ENCODE results near the gene TROAP.

The TROAP gene

DNA sequence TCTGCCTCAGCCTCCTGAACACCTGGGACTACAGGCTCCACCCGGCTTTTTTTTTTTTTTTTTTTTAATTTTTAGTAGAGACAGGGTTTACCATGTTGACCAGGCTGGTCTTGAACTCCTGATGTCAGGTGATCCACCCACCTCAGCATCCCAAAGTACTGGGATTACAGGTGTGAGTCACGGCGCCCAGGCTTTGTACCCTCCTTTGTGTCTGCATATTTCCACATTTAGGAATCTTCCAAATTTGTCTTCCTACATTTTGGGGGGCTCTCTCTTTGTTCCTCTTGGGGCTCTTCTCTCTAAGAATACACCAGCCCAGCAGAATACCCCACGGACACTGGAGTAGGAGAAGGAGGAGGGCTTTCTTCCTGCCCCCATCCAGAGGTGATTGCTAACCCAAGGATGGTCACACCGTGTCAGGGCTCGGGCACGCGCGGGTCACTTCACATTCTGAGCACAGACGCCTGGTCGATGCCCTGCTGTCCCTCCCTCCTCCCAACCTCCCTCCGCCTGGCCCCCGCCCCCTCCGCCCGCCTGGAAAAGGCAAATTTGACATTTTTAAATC is 21.5 kb downstream of the TROAP start:
- DNase-seq, result no peak

DNA sequence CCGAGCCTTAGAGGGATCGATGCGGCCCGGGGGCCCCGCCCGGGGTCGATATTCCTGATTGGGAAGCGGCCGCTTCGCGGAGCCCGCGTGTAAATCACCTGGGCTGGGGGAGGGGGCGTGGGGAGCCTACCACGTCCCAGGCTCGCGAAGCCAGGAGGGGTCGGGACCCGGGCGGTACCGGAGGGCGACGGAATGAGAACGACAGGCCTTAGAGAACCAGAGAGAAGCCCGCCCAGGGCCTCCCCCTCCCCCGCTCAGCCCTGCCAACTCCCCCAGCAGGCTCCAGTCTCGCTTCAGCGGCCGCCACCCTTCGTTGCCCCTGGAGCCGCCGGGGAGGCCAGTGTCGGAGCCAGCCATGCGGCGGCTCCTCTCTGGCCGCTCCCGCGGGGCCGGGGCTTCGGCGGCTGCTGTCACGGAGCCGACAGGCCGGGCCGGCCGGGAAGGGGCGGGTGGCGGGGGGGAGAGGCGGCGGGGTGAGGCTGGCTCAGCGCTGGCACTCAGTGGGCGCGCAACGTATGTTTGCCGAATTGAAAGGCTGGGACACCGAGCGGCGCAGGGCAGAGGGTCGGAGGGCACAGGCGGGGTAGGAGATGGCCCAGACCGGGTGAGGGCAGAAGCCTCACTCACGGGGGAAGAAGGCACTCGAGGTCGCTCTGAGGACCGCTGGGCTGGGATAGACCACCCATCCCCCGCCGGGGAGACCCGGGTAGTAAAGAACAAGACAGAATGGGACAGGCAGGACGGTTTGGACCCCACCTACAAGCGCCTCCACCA is 22.2 kb downstream of the TROAP start:
- DNase-seq, result peak; percentile 27

DNA sequence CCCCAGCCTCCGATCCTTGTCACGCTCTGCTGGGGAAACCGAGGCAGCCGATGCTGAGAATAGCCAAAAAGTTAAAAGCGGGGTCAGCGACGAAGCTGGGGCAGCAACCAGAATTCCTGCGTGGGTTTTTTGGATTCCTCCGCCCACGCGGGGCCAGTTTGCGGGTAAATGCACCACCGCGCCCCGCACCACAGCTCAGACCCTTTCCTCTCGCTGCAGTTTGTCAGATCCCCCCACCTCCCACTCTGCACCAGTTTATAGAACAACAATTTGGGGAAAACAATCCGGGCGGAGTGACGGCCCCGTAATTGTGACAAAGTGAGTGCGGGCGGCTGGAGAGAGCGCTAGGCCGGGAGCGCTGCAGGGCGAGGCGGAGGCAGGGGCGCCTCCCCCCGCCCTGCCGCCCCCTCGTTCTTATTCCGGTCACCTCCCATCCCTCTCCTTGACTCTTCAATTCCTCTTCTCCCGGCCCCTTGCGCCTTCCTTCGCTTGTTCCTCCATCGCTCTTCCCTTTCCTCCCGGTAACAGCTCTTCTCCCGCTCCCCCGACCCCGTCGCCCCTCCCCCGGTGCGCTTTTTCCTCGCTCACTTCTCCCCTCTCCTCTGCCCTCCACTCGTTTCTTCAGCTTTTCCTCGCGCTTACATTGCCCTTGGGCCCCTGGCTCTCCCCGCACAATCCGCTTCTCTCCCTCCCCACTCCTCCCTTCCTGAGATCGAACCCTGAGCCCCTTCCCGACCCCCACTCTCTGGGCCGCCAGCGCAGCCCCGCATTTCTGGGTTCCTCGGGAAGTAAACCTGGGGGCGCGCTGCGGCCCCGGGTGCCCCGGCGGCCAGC is 23.0 kb downstream of the TROAP start:
- no peak for DNase-seq

DNA sequence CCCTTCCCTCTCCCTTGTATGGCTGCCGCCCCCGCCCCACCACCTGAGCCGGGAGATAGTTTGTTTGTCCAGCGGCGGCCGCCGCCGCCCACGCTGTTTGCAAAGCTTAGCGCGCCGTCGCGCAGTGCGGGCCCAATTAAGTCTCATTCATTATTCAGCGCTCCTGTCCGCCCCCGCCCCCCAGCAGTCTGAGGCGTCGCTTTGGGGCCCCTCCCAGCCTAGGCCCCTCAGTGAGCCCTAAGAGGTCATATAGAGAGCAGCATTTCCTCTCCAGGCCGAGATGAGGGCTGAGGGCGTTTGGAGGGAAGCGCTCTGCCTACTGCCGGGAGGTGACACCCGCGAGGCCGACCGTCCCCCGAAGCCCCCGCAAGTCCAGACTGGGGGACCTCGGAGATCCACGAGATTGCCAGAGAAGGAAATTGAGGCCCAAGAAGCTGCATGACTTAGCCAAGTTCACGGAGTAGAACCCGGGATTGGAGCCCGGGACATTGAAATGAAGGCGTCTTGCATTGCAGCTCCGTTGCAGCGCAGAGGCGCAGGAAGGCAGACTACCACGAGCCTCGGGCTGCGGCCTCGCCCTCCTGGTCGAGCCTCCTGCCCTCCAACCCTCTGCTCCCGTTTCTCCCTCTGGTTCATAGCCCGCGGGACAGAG is 23.7 kb downstream of the TROAP start, which contains the start of gene DNAJC22:
DNAJC22 (plus strand) TSS at position 230 of the 652 bp plus-strand sequence. CDS start 1,985 bp downstream, outside the sequence.
- peak; percentile 44 for DNase-seq

DNA sequence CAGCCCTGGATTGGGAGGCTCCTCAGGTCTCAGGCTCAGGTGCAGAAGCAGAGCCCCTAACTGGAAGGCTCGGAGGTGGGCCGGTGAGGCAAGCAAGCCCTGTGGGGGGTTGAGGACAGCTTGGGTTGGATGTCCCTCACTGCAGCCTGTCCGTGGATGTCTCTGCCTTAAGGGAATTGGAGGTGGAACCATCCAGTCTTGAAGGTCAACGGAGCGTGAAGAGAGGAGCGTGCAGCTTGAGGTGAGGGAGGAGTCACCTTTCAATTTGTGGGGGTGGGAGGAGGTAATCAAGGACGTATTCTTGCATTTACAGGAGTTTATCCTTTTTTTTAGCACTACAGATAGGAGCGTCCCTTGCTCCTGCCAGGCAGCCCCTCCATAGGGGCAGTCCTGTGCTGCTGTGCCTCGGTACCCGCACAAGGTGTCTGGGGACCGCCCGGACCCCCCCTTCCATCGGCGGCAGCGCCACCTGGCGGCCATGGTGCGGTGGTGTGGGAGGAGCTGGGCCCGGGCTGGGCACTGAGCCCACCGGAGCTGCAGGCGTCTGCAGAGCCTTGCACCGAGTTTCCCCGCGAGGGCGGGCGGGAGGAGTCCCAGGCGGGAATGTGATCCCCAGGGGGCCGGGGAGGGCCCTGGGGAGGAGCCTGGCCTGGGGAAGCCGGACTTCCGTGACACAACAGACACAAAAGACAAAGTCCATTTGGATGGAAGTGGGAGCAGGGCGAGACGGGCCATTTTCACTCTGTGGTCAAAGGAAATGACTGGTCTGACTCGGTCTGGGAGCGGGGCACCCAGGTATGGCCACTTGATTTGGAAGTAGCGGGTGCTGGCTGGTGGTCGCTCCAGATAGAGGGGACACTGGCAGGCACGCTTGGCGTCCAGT is 24.5 kb downstream of the TROAP start:
- peak; percentile 84 for DNase-seq

DNA sequence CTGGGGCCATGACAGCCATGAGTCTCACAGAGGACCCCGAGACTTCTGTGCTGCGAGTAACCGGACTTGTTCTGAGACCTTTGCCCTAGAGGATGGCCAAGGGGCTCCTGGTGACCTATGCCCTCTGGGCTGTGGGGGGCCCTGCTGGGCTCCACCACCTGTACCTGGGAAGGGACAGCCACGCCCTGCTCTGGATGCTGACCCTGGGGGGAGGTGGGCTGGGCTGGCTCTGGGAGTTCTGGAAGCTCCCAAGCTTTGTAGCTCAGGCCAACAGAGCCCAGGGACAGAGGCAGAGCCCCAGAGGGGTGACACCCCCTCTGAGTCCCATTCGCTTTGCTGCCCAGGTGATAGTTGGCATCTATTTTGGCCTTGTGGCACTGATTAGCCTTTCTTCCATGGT is 25.7 kb downstream of the TROAP start:
- DNase-seq, result no peak

DNA sequence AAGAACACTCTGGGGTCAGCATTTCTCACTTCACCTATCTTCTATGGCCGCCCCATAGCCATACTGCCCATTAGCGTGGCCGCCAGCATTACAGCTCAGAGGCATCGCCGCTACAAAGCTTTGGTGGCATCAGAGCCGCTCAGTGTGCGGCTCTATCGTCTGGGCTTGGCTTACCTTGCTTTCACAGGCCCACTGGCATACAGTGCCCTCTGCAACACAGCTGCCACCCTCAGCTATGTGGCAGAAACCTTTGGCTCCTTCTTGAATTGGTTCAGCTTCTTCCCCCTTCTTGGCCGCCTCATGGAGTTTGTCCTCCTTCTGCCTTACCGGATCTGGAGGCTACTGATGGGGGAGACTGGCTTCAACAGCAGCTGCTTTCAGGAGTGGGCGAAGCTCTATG is 26.2 kb downstream of the TROAP start:
- no peak for DNase-seq

DNA sequence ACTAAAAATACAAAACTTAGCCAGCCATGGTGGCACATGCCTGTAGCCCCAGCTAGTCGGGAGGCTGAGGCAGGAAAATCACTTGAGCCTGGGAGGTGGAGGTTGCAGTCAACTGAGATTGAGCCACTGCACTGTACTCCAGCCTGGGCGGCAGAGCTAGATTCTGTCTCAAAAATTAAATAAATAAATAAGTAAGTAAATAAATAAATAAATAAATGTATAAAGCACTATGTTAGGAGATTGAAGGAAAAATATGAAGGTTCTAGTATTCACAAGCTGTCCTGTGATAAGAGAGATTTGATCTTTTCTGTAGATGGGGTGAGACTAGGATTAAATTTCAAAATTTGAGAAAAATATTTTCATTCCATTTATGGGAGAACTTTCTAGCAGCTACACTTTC is 29.3 kb downstream of the TROAP start:
- DNase-seq, result no peak

DNA sequence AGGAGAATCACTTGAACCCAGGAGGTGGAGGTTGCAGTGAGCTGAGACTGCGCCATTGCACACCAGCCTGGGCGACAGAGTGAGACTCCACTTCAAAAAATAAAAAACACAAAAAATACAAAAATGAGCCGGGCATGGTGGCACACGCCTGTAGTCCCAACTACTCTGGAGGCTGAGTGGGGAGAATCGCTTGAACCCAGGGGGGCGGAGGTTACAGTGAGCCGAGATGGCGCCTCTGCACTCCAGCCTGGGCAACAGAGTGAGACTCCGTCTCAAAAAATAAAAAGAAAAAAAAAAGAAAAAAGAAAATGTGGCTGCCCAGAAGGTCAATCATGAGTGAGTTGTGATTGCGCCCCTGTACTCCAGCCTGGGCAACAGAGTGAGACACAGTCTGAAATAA is 32.9 kb downstream of the TROAP start:
- no peak for DNase-seq

DNA sequence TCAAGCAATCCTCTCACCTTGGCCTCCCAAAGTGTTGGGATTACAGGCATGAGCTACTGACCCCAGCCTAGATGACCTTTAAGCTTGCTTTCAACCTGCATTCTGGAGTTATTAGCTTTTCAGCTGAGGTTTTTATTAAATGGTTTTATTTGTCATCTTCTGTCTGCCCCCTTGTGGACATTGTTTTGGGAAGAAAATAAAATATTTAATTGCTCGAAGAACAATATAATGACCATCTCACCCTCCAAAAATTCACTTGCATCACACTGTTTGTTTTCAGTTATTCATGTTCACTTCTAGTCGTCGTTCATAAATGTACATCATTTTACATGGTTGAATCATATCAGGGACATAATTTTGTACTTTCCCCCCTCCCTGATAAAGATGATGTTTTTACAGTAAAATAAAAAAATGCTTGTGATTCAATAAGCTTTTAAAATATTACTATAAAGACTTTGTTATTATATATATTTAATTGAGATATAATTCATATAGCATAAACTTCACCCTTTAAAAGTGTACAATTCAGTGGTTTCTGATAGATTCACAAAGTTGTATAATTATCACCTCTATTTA is 34.1 kb downstream of the TROAP start:
- no peak for DNase-seq

DNA sequence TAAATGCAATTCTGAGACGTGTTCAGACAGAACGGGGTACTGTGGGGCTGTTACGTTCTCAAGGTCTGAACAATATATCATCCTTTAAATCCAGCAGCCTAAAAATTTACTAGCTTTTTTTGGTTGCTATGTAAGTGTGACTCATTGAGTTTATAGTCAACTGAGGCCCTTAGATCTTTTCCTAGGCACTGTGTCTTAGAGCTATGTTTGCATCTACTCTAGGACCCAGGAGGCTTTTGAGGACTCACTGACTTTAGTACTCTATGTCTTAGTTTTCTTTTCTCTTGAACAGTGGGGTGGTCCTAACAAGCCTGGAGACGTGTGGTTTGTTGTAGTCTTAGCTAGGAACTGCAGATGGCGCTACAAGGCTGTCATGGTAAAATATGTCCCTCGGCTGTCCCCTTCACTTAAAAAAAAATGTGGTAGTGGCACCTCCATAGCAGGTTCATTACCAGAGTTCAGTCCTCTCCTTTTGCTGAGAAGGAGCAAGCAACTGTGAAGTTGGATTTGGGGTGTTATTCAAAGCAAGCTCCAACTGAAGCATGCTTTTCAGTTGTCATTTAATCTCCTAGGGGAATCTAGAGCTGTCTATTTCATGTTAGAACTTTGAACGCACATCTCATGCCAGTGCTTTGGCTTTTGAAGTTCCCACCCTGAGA is 35.6 kb downstream of the TROAP start:
- peak; percentile 68 for DNase-seq

DNA sequence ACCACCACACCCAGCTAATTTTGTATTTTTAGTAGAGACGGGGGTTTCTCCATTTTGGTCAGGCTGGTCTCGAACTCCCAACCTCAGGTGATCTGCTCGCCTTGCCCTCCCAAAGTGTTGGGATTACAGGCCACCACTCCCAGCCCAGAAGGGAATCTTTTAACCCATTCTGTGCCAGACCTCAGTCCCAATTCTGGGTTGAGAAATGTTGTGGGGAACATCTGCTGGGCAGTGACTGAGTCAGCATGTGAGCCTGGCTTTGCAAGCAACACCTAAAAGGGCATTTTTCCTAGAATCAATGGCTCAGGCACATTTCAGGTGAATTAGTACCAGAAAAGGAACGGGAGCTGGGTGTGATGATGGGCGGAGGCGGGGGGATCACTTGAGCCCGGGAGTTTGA is 36.6 kb downstream of the TROAP start:
- DNase-seq, result no peak

DNA sequence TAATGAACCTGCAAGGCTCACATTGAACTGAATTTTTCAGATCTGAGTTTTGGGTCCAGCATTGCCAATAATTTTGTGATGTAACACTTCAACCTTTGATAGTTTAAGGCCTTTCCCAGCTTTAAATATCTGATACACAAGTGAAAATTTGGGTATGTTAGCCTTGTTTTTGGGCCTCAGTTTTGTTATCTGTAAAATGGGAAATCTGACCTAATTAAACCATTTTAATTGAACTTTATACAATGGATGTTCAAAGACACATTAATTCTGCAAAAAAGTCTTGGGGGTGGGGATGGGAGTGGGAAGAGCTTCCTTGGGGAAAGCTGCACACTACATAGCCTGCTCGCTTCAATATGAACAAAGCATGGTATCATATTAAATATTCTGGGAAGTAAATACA is 39.0 kb downstream of the TROAP start:
- DNase-seq, result no peak

DNA sequence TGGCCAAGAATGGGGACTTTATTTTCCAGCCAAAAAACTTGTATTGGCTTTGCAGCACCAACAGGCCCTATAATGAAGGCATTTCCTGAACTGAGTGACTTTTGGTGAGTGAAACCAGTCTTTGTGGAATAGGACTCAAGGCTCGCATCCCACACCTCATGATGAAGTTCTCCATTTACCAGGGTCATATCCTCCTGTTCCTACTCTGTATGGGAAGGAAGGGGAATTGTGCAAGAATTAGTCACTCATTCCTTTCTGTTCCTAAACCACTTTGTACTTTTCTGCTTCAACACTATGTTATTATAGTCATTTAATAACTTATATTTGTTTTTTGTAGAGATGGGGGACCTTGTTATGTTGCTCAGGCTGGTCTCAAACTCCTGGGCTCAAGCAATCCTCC is 41.9 kb downstream of the TROAP start:
- no peak for DNase-seq

DNA sequence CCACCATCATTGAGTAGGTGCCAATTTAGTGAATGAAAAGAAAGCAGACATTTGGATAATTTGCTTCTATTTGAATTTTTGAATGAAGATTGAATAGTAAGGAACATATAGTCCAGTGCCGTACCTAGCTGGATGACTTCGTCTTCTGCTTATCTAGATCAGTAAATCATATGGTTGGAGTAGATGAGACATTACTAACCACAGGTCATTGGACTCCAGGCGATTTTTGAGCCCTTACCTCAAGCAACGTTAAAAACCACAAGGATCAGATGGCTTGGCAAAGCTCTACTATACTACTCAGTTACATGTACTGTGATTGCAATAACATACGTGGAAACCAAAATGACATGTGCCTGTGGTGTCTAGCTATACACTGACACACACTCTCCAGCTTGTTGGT is 42.5 kb downstream of the TROAP start:
- no peak for DNase-seq

DNA sequence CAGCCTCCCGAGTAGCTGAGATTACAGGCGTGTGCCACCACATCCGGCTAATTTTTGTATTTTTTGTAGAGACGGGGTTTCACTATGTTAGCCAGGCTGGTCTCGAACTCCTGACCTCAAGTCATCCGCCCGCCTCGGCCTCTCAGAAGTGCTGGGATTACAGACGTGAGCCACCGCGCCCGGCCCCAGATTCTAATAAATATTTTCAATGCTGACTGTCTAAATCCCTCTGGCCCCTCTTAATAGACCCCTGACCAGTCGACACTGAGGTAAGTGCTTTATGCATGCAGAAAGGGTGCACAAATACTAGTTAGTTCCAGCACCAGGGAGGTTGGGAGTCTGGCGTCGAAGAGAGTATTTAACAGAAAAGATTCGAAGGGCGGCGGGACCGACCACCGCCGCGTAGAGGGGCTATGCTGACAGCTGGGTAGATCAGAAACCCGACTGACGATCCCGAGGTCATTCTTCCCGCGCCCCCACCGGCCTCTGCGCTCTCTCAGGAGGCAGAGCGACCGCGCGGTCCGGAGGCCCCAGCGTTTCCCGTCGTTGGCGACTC is 43.1 kb downstream of the TROAP start:
- DNase-seq, result no peak

DNA sequence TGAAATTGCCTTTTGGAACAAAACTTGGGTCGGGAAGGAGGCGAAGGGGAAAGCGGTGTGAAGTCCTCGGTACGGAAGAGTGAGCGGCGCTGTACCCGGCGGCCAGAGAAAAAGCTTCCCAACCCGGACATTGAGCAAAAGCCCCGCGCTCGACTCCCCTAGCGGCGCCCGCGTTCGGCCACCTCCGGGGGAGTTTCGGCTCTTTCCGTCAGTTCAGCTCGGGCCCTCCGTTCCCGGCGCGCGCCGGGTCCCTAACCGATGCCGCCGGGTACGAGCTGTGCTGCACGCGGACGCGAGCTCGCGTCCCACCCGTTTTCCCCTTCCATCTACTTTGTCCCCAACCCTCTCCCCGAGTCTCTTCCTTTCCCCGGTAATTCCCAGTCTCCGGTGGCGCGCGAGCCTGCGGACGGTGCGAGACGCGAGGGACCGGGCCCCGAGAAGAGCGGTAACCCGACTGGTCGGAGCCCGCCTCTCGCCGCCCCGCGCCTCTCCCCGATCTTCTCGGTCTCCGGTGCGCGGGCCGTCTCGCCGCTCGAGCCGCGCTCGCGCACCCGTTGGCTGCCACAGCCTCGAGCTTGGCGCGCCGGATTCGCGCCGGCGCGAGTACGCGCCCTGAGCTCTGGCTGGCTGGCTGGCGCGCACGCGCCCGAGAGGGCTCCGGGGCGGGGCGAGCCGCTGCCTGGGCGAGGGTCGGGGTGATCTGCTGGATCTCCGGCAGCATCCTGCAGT is 43.8 kb downstream of the TROAP start:
- DNase-seq, result peak; percentile 87

DNA sequence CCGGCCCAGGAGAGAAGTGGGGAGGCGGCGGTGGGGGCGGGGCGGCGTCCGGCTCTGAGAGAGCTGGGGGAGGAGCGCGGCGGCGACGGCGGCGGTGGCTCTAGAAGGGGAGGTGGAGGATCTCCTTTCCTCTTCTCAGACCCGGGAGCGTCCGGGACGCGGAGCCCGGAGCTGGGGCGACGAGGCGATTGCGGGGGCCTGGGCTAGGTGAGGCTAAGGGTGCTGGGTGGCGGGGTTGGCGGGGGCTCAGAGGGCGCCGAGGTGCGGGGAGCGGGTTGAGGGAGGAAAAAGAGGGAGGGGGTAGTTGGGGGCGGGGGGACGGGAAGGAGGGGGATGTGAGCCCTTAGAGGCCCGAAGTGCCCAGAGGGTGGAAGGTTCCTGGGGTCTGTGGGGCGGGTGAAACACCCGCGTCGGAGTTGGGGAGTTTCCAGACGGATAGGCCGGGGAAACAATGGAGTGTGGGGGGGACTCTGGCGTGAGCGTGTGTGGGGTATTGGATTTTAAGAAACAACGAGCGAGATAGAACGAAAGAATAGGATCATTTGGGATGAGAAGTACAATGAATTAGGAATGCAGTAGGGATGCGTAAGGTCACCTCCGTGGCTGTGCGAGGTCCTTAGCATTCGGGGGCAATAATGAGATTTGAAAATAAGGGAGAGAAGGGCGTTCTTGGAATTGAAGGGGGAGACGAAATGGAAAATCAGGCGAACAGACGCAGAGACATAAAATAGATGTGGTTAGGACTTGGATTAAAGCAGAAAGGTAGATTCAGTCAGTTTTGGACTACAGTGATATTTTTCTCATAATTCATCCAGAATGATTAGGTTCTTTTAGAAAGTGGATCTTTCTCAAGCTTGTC is 44.6 kb downstream of the TROAP start, which contains the start of gene SPATS2:
SPATS2 (plus strand) TSS at position 82 of the 859 bp plus-strand sequence. CDS start 93,551 bp downstream, outside the sequence.
- DNase-seq, result no peak

DNA sequence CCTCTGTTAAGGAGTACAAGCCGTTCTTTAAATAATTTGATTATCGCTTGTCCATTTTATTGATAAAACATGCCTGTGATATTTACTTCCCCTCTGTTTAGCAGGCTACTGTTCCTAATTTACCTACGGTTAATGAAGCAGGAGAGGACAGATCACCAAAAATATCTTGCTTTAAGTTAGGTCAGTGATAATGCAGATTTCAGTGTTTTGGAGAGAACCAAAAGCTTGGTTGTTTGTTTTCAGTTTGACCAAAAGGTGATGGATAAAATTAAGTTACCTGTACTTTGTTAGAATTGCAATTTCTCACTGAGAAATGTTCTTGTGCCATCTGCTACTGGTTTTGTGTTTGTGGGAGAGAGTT is 45.2 kb downstream of the TROAP start:
- no peak for DNase-seq

All from CD4-positive, alpha-beta T cell treated with Interleukin-17A for 4 hours (primary cell).